H9 (cell line): ENCODE measurements around the gene PROCA1. TPM values are rescaled to one million over a fixed set of nuclear protein-coding genes. Genes with fewer than 3 reads are reported as not detected.

Experiments
- DNase-seq: peaks from one replicate; pipeline ENCODE4 v3.0.0-alpha.2; 2017
- H2AFZ ChIP-seq: one replicate; pipeline ENCODE4 v1.6.1; 2013; ENCODE audit warnings: mild to moderate bottlenecking, low read length, control low read depth, moderate library complexity
- H2AK5ac ChIP-seq: 2 replicates; pipeline ENCODE4 v1.6.1; 2013; ENCODE audit warnings: low read length, control low read depth, mixed read lengths; ENCODE audit not compliant: insufficient read length
- H2BK120ac ChIP-seq: one replicate; pipeline ENCODE4 v1.6.1; 2013; ENCODE audit warnings: low read depth, mild to moderate bottlenecking, low read length, control low read depth, inconsistent platforms; ENCODE audit not compliant: poor library complexity, severe bottlenecking
- H2BK12ac ChIP-seq: 2 replicates; pipeline ENCODE4 v1.6.1; 2013; ENCODE audit warnings: low read length, control low read depth, mixed read lengths, low read depth; ENCODE audit not compliant: insufficient read length
- H2BK15ac ChIP-seq: 2 replicates; pipeline ENCODE4 v1.6.1; 2013; ENCODE audit warnings: low read depth, low read length, control low read depth
- H2BK20ac ChIP-seq: one replicate; pipeline ENCODE4 v1.6.1; 2013; ENCODE audit warnings: low read depth, mild to moderate bottlenecking, low read length, control low read depth, inconsistent platforms; ENCODE audit not compliant: poor library complexity, severe bottlenecking
- H2BK5ac ChIP-seq: 2 replicates; pipeline ENCODE4 v1.6.1; 2013; ENCODE audit warnings: low read length, control low read depth, mixed read lengths; ENCODE audit not compliant: insufficient read length
- H3K14ac ChIP-seq: 2 replicates; pipeline ENCODE4 v1.6.1; 2013; ENCODE audit warnings: low read length, control low read depth; ENCODE audit not compliant: insufficient read depth
- H3K18ac ChIP-seq: 2 replicates; pipeline ENCODE4 v1.6.1; 2013; ENCODE audit warnings: low read depth, mild to moderate bottlenecking, mixed read lengths, low read length, control low read depth; ENCODE audit not compliant: insufficient read length
- H3K23ac ChIP-seq: 2 replicates; pipeline ENCODE4 v1.6.1; 2013; ENCODE audit warnings: low read length, control low read depth, mixed read lengths, low read depth; ENCODE audit not compliant: insufficient read length
- H3K23me2 ChIP-seq: 2 replicates; pipeline ENCODE4 v1.6.1; 2013; ENCODE audit warnings: low read depth, mild to moderate bottlenecking, mixed read lengths, low read length, control low read depth; ENCODE audit not compliant: insufficient read length, poor library complexity, severe bottlenecking
- H3K27ac ChIP-seq: 2 replicates; pipeline ENCODE4 v1.5.1; 2013; ENCODE audit warnings: low read length, control low read depth, mixed read lengths, low read depth; ENCODE audit not compliant: insufficient read length
- H3K27me3 ChIP-seq: 2 replicates; pipeline ENCODE4 v1.6.1; 2013; ENCODE audit warnings: low read length, control low read depth, inconsistent platforms; ENCODE audit not compliant: insufficient read depth
- H3K4ac ChIP-seq: 2 replicates; pipeline ENCODE4 v1.6.1; 2013; ENCODE audit warnings: low read depth, mild to moderate bottlenecking, control low read depth, inconsistent platforms, low read length, moderate library complexity
- H3K4me1 ChIP-seq: 2 replicates; pipeline ENCODE4 v1.6.1; 2013; ENCODE audit warnings: low read length, control low read depth, inconsistent platforms; ENCODE audit not compliant: insufficient read depth
- H3K4me2 ChIP-seq: 2 replicates; pipeline ENCODE4 v1.6.1; 2013; ENCODE audit warnings: low read length, control low read depth, mixed read lengths; ENCODE audit not compliant: insufficient read length, insufficient read depth
- H3K56ac ChIP-seq: 2 replicates; pipeline ENCODE4 v1.6.1; 2013; ENCODE audit warnings: low read depth, mild to moderate bottlenecking, mixed read lengths, low read length, control low read depth; ENCODE audit not compliant: insufficient read length
- H3K79me1 ChIP-seq: 2 replicates; pipeline ENCODE4 v1.6.1; 2013; ENCODE audit warnings: low read depth, mild to moderate bottlenecking, moderate library complexity, low read length, control low read depth, inconsistent platforms; ENCODE audit not compliant: insufficient read depth, poor library complexity, severe bottlenecking
- H3K79me2 ChIP-seq: 2 replicates; pipeline ENCODE4 v1.6.1; 2013; ENCODE audit warnings: low read length, control low read depth, inconsistent platforms; ENCODE audit not compliant: insufficient read depth
- H3K9ac ChIP-seq: 2 replicates; pipeline ENCODE4 v1.6.1; 2013; ENCODE audit warnings: low read length, control low read depth, mixed read lengths; ENCODE audit not compliant: insufficient read length; ENCODE audit errors: extremely low read depth
- H3K9me3 ChIP-seq: one replicate; pipeline ENCODE4 v1.6.1; 2013; ENCODE audit warnings: low read depth, low read length, inconsistent platforms; ENCODE audit not compliant: control insufficient read depth
- H3T11ph ChIP-seq: one replicate; pipeline ENCODE4 v1.6.1; 2013; ENCODE audit warnings: mild to moderate bottlenecking, low read length, control low read depth, inconsistent platforms
- H4K20me1 ChIP-seq: one replicate; pipeline ENCODE4 v1.6.1; 2013; ENCODE audit not compliant: control insufficient read depth, insufficient read length, insufficient read depth
- H4K5ac ChIP-seq: 2 replicates; pipeline ENCODE4 v1.6.1; 2013; ENCODE audit warnings: low read depth, mild to moderate bottlenecking, mixed read lengths, low read length, control low read depth; ENCODE audit not compliant: insufficient read length
- H4K8ac ChIP-seq: replicated peaks from 2 replicates; pipeline ENCODE4 v1.6.1; 2013; ENCODE audit warnings: low read length, control low read depth, mixed read lengths, low read depth; ENCODE audit not compliant: insufficient read length
- H4K91ac ChIP-seq: 2 replicates; pipeline ENCODE4 v1.6.1; 2013; ENCODE audit warnings: low read depth, mild to moderate bottlenecking, moderate library complexity, mixed read lengths, low read length, control low read depth; ENCODE audit not compliant: insufficient read length
- H3K27ac Mint-ChIP-seq, 3 experiments: 2 replicates in 2 of 3; 3 replicates in 1 of 3; pipeline ENCODE4 v1.8.0; 2020 to 2021; ENCODE audit warnings: mixed read lengths in 3 of 3, mild to moderate bottlenecking in 1 of 3, moderate library complexity in 1 of 3
- H3K27me3 Mint-ChIP-seq: 2 replicates; pipeline ENCODE4 v1.8.0; 2021; ENCODE audit warnings: low read depth, mild to moderate bottlenecking, moderate library complexity, mixed read lengths
- H3K36me3 Mint-ChIP-seq, 3 experiments: 2 replicates in 2 of 3; 3 replicates in 1 of 3; pipeline ENCODE4 v1.8.0; 2020 to 2021; ENCODE audit warnings: low read depth in 3 of 3, mixed read lengths in 3 of 3; ENCODE audit not compliant: insufficient read depth in 1 of 3
- H3K4me1 Mint-ChIP-seq, 2 experiments: 2 replicates each; pipeline ENCODE4 v1.8.0; 2020; ENCODE audit warnings: mixed read lengths in 2 of 2
- H3K4me3 Mint-ChIP-seq, 2 experiments: 2 replicates in 1 of 2; 3 replicates in 1 of 2; pipeline ENCODE4 v1.8.0; 2020 to 2021; ENCODE audit warnings: mild to moderate bottlenecking in 2 of 2, mixed read lengths in 2 of 2, moderate library complexity in 1 of 2
- H3K9me3 Mint-ChIP-seq, 2 experiments: 2 replicates in 1 of 2; 3 replicates in 1 of 2; pipeline ENCODE4 v1.8.0; 2020; ENCODE audit warnings: mild to moderate bottlenecking in 2 of 2, mixed read lengths in 2 of 2, moderate library complexity in 1 of 2
- WGBS: extraction: QIAGEN DNeasy Blood & Tissue Kit; methylation state at CpG from one replicate; pipeline ENCODE4 v1.1.7; 2013; ENCODE audit warnings: missing lambda C conversion rate, low lambda C conversion rate, mixed read lengths; ENCODE audit not compliant: insufficient read length; ENCODE audit errors: extremely low coverage; 5-methylcytosine and 5-hydroxymethylcytosine counted together
- total RNA-seq: library from RNA; stranded (reverse); gene quantifications from 2 replicates; pipeline ENCODE4 v1.2.1, GENCODE V29; 2021
- TF ChIP-seq, protein P1 (sequence below): fragments of 200-600 bp; sonication (generic); conservative IDR thresholded peaks from 3 replicates; pipeline ENCODE4 v1.8.0; 2021; ENCODE audit warnings: antibody characterized with exemption, mild to moderate bottlenecking

PROCA1 gene
- total RNA-seq, 1 experiment from 2014 or later = 15.0 TPM

DNA sequence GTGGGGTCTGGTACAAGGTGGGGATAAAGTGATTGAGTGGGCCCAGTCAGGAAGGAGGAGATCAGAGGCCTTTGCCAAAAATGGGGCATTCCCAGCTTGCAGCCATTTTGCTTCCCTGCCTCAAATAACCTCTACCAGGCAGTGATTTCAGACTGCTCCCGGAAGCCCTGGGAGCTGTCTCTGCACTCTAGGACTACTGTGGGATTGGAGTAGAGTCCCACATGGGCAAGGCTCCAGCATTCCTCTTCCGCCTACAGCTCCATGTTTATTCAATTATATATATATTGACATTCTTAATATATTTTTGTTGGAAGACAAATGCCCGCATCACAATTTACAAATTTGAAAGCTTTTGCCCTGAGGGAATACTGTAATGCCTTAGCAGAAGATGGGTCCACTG is 36.2 kb downstream of the PROCA1 start:
- Histone ChIP-seq H2BK120ac (no peak overlapping the region), H3T11ph (no peak overlapping the region), H3K18ac (no peak overlapping the region), H2BK12ac (no peak overlapping the region), H3K23ac (no peak overlapping the region), H4K8ac (no peak overlapping the region), H4K5ac (no peak overlapping the region), H2AK5ac (no peak overlapping the region), H3K4me1 (no peaks in the 10 kb centered on the region), H3K56ac (no peak overlapping the region), H3K14ac (no peak overlapping the region), H4K91ac (no peak overlapping the region), H2BK15ac (no peak overlapping the region), H4K20me1 (no peaks in the 10 kb centered on the region), H3K79me2 (no peaks in the 10 kb centered on the region), H3K27ac (no peak overlapping the region), H2BK5ac (no peak overlapping the region), H3K23me2 (no peaks in the 10 kb centered on the region), H3K79me1 (no peaks in the 10 kb centered on the region), H3K4ac (no peak overlapping the region), H2BK20ac (no peak overlapping the region), H3K9me3 (no peaks in the 10 kb centered on the region), H2AFZ (no peak overlapping the region), H3K27me3 (no peaks in the 10 kb centered on the region), H3K9ac (no peak overlapping the region), H3K4me2 (no peak overlapping the region)
- Mint-ChIP-seq H3K4me3 (no peak overlapping the region), H3K9me3 (no peaks in the 10 kb centered on the region), H3K4me1 (no peaks in the 10 kb centered on the region), H3K27ac (no peak overlapping the region), H3K36me3 (peaks cover 55 to 94% (median 85%) of the 10 kb centered on the region in 3 experiments; a peak in 6 of 7 replicates), H3K27me3 (no peaks in the 10 kb centered on the region)
- DNase-seq = no peak
- no CpG with 5 or more reads among the region's 3 CpGs for WGBS
- TF ChIP-seq, protein P1, sequence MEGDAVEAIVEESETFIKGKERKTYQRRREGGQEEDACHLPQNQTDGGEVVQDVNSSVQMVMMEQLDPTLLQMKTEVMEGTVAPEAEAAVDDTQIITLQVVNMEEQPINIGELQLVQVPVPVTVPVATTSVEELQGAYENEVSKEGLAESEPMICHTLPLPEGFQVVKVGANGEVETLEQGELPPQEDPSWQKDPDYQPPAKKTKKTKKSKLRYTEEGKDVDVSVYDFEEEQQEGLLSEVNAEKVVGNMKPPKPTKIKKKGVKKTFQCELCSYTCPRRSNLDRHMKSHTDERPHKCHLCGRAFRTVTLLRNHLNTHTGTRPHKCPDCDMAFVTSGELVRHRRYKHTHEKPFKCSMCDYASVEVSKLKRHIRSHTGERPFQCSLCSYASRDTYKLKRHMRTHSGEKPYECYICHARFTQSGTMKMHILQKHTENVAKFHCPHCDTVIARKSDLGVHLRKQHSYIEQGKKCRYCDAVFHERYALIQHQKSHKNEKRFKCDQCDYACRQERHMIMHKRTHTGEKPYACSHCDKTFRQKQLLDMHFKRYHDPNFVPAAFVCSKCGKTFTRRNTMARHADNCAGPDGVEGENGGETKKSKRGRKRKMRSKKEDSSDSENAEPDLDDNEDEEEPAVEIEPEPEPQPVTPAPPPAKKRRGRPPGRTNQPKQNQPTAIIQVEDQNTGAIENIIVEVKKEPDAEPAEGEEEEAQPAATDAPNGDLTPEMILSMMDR = no peak
